Esophagus squamous epithelium (tissue), 5 donors: ENCODE data around the gene PARD3. TPM values are rescaled to one million over a fixed set of nuclear protein-coding genes. Genes with fewer than 3 reads are reported as not detected.

Experiments
- DNase-seq: peaks from one replicate; lab custom pipeline; 2025; lab: John Stamatoyannopoulos, UW
- H3K27ac ChIP-seq, 4 donors: fragments of 200-600 bp; sonication (generic); one replicate each; pipeline ENCODE4 v1.5.1; 2016 to 2019; ENCODE audit warnings: mild to moderate bottlenecking in 1 of 4
- H3K27me3 ChIP-seq, 4 donors: fragments of 200-600 bp; sonication (generic); 1 replicate in 3 of 4; 2 replicates in 1 of 4; pipeline versions ENCODE4 v1.5.1 to v1.6.0; 2017 to 2021; ENCODE audit warnings: antibody characterized with exemption in 1 of 4
- H3K36me3 ChIP-seq, 3 donors: fragments of 200-600 bp; sonication (generic); one replicate each; pipeline ENCODE4 v1.5.1; 2016 to 2019
- H3K4me1 ChIP-seq, 3 donors: fragments of 200-600 bp; sonication (generic); one replicate each; pipeline ENCODE4 v1.5.1; 2017 to 2019
- H3K4me3 ChIP-seq, 4 donors: fragments of 200-600 bp; sonication (generic); 1 replicate in 3 of 4; 2 replicates in 1 of 4; pipeline ENCODE4 v1.5.1; 2016 to 2019; ENCODE audit warnings: mild to moderate bottlenecking in 2 of 4, moderate library complexity in 1 of 4
- H3K9me3 ChIP-seq, 3 donors: fragments of 200-600 bp; sonication (generic); one replicate each; pipeline ENCODE4 v1.5.1; 2016 to 2019
- CTCF ChIP-seq, 6 experiments: fragments of 450-650 bp in 4 of 6; fragments of 200-600 bp in 2 of 6; sonication (generic) in 2 of 6; IDR thresholded peaks; one replicate each; pipeline ENCODE4 v1.5.1; 2016 to 2019; ENCODE audit warnings: antibody characterized with exemption in 6 of 6, mild to moderate bottlenecking in 4 of 6, moderate library complexity in 4 of 6
- POLR2A ChIP-seq, 4 donors: fragments of 450-650 bp; IDR thresholded peaks; one replicate each; pipeline ENCODE4 v1.6.1; 2017; ENCODE audit warnings: antibody characterized with exemption in 4 of 4, mild to moderate bottlenecking in 4 of 4, moderate library complexity in 3 of 4
- WGBS, 2 donors: methylation state at CpG; one replicate each; pipeline ENCODE4 v1.1.5; 2018; 5-methylcytosine and 5-hydroxymethylcytosine counted together
- intact Hi-C: fragments of 100-400 bp; cut with DNase I; formaldehyde crosslinking; loops from one replicate; pipeline ENCODE4 v1.15.0; 2022
- total RNA-seq, 4 donors: library from RNA; depleted of rRNA; stranded (reverse); fragments of >200 nt; gene quantifications; one replicate each; pipeline ENCODE4 v1.1.0, GENCODE V29; 2016
- donor health status: DM: yes; HTN: yes; CAD: no.

Gene PARD3
- total RNA-seq, 4 donors from 2014 or later, result 57.3 to 114 (median 81.7) TPM

GRCh38 chr10:34484164-34484563 is 330.9 kb downstream of the PARD3 start:
- no peak for TF ChIP-seq CTCF (IDR thresholded peaks at IDR 0.05)
- TF ChIP-seq POLR2A (IDR thresholded peaks at IDR 0.05), result no peak
- Histone ChIP-seq H3K27me3 (no peaks in the 10 kb centered on the region), H3K27ac (no peak overlapping the region), H3K4me1 (no peaks in the 10 kb centered on the region), H3K4me3 (no peak overlapping the region), H3K36me3 (peaks cover 0 to 10% (median 0%) of the 10 kb centered on the region in 3 donors), H3K9me3 (no peaks in the 10 kb centered on the region)
- no peak for DNase-seq
- WGBS, 2 donors, result 80 to 83% methylated on average over 4 of the region's 4 CpGs
- intact Hi-C loops, result no loop called here

GRCh38 chr10:34480345-34480744 is 334.8 kb downstream of the PARD3 start:
- WGBS, 2 donors, result 75 to 79% methylated on average over 4 of the region's 4 CpGs
- no peaks in the 10 kb centered on the region for H3K9me3 ChIP-seq
- no peak overlapping the region for H3K4me3 ChIP-seq
- TF ChIP-seq CTCF (IDR thresholded peaks at IDR 0.05) (no peak), POLR2A (IDR thresholded peaks at IDR 0.05) (no peak)
- no peak overlapping the region for H3K27ac ChIP-seq
- H3K36me3 ChIP-seq, result peaks cover 0 to 5% (median 0%) of the 10 kb centered on the region in 3 donors
- intact Hi-C loops, result no loop called here
- DNase-seq, result no peak
- H3K4me1 ChIP-seq, result no peaks in the 10 kb centered on the region
- no peaks in the 10 kb centered on the region for H3K27me3 ChIP-seq

- intact Hi-C loops, result no loop called here
- no peak overlapping the region for H3K27ac ChIP-seq
- TF ChIP-seq POLR2A (IDR thresholded peaks at IDR 0.05), result no peak
- TF ChIP-seq CTCF (IDR thresholded peaks at IDR 0.05), result no peak
- no peak for DNase-seq
- peaks cover 0 to 5% (median 0%) of the 10 kb centered on the region in 3 donors for H3K36me3 ChIP-seq
- no peaks in the 10 kb centered on the region for H3K4me1 ChIP-seq
- H3K4me3 ChIP-seq, result no peak overlapping the region
- no peaks in the 10 kb centered on the region for H3K9me3 ChIP-seq
- no peaks in the 10 kb centered on the region for H3K27me3 ChIP-seq
- 92% methylated on average over 6 to 7 of the region's 7 CpGs for WGBS, 2 donors
Measured at GRCh38 chr10:34479520-34480179, 335.4 kb downstream of the PARD3 start.

- Histone ChIP-seq H3K27ac (no peak overlapping the region), H3K27me3 (no peaks in the 10 kb centered on the region), H3K4me1 (peaks cover 0 to 10% (median 0%) of the 10 kb centered on the region in 3 donors), H3K4me3 (no peak overlapping the region), H3K9me3 (no peaks in the 10 kb centered on the region), H3K36me3 (peaks cover 0 to 5% (median 0%) of the 10 kb centered on the region in 3 donors)
- intact Hi-C loops, result no loop called here
- no peak for DNase-seq
- no peak for TF ChIP-seq POLR2A (IDR thresholded peaks at IDR 0.05)
- TF ChIP-seq CTCF (IDR thresholded peaks at IDR 0.05), result no peak
- 87 to 96% methylated on average over 2 of the region's 2 CpGs for WGBS, 2 donors
Measured at GRCh38 chr10:34477249-34477648, 337.8 kb downstream of the PARD3 start.

- peaks cover 0 to 10% (median 0%) of the 10 kb centered on the region in 3 donors for H3K4me1 ChIP-seq
- TF ChIP-seq POLR2A (IDR thresholded peaks at IDR 0.05) (no peak), CTCF (IDR thresholded peaks at IDR 0.05) (no peak)
- H3K9me3 ChIP-seq, result no peaks in the 10 kb centered on the region
- no peaks in the 10 kb centered on the region for H3K27me3 ChIP-seq
- 80 to 82% methylated on average over 3 of the region's 3 CpGs for WGBS, 2 donors
- no peak overlapping the region for H3K4me3 ChIP-seq
- peaks cover 0 to 5% (median 0%) of the 10 kb centered on the region in 3 donors for H3K36me3 ChIP-seq
- DNase-seq, result no peak
- intact Hi-C loops, result no loop called here
- H3K27ac ChIP-seq, result no peak overlapping the region
Measured at GRCh38 chr10:34476608-34477007, 338.5 kb downstream of the PARD3 start.
